GM04504 (cell line): ENCODE results near the gene TNIK.

Experiments
- DNase-seq: peaks from one replicate; pipeline ENCODE4 v3.0.0-alpha.2; 2012; ENCODE audit warnings: low read depth

Gene TNIK

DNA sequence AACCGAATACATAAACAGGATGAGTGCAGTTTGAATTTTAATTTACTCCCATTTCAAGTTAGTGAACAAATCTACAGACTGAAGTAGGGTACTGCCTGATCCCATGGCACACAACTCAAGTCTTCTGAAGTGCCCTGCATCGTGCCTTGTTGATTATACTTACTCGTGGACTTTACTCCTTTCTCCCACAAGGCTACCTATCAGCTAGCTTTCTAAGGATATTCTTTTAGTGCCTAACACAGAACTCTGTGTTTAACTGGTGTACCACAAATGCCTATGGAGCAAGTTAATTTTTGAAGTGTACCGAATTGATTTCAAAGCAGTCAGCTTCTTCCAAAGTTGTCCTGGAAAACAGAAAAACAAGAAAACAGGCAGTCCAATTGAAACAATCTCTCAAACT lies 119.8 kb downstream of the TNIK start:
- no peak for DNase-seq

DNA sequence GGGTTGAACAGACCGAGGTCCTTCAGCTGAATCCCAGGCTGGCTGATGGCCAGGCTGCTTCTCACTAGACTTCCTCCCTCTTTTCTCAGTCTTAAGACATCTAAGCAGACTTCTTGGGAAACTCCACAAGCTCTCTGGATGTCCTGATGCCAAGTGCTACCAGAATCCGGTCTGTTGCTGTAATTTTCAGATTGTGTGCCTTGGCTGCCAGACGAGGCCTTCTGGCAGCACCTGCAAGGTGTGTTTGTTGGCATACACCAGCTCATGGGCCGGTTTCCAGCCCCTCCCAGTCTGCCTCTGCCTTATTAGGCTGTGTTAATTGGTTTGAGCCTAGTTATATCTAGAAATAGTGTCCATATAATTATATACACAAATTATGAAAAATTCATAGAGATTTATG lies 120.6 kb downstream of the TNIK start:
- DNase-seq = no peak

DNA sequence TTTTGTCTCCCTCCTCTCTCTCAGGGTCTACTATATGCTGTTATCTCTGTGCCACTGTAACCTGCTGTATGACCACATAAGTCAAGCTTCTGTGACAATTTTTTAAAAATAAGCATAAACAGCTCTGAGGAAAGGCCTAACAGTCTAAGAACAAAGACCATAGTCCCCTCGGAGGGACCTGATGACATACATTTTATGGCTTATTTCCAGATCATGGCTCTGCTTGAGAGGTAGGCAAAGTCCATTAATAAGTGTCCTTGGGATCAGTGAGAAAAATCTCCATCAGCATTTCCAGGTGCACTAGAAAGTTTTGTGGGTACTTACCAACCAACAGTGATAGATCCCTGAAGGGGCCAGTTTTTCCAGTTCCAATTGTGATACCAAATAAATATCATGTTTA lies 123.8 kb downstream of the TNIK start:
- DNase-seq = no peak

DNA sequence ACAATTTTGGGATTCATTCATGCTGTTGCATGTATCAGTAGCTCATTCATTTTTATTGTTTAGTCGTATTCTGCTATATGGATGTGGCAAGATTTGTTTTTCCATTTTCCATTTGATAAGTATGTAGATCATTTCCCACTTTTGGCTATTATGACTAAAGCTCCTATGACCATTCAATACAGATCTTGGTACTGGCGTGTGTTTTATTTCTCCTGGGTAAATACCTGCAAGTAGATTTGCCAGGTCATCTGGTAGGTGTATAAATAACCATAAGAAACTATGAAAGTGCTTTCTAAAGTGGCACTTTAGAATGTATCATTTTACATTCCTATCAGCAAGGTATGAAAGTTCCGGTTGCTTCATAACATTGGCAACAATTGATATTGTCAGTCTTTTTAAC lies 124.6 kb downstream of the TNIK start:
- DNase-seq = no peak

DNA sequence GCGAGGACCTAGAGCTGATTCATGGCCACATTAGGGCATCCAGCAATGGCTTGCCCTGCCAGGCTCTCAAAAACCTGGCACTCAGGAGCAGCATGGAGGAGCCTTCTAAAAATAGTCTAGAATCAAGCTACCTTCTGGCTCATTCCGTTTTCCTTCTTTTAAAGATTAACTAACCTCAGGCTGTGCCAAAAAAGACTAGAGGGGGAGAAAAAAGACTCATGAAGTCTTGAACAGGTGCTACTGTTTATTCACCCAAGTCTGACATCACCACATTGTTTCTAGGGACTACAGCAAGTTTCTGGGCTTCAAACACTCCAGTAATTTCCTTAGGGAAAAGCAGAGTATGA lies 125.8 kb downstream of the TNIK start:
- DNase-seq = no peak

DNA sequence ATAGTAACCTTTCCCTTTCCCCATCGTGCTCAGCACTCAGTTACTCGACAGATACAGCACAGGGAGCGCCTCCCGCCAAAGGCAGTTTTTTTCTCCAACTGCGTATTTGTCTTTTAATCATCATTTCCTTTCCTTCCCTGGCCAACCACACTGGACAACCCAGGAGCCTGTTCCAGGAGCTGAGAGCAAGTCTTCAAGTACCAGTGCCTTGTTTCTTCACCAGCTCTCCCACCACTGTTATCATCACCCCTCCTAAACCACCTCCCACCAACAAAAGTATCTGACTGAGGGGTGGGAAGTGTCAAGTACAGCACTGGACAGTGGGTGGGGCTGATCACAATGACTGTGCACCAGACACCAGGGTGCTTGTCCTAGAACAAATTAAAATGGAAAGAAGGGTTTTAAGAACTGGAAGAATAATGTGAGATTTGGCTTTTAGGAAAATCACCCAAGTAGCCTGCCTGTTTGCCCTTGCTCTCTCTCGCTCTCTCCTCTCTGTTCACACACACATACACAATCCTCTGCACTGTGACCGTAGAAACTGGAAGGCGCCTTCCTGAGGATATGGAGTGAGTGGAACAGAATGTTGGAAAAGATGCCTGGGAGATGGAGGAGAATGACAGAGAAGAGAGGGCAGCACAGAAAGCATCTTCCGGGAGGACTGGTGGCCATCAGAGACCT lies 126.3 kb downstream of the TNIK start:
- DNase-seq = no peak

DNA sequence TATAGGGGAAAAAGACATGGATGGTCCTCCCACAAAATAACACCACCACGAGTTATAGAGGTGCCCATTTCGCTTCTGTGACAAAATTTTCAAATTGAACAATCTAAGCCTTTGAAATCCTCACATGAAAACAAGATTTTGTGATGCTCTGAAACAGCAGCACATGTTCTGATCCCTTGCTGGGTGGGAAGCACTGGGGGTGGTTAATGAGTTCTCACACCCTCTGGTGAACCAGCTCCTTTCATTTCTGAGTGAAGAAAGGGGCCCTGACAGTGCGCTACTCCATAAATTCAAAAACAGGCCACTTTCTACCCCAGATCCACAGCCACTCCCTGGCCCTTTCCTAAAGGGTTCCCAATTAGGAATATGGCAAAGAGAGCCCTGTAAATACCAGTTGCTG lies 129.3 kb downstream of the TNIK start:
- DNase-seq = no peak

DNA sequence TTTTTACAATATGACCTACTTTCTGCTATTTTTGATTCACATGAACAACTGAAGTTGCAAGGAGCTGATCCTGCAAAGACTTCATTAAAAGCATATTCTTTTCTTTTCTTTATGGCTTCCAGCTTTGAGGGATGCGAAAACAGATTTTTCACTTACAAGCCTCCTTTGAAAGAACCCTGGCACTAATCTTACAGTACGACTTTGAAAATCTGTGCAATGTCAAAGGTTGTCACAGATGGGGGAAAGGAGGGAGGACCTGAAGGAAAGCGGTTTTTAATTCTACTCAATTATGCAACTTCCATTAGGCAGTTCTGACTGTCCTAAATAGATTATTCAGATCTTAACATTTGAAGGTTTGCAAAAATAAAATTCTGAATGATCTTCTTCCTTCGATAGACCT lies 130.5 kb downstream of the TNIK start:
- DNase-seq = no peak

DNA sequence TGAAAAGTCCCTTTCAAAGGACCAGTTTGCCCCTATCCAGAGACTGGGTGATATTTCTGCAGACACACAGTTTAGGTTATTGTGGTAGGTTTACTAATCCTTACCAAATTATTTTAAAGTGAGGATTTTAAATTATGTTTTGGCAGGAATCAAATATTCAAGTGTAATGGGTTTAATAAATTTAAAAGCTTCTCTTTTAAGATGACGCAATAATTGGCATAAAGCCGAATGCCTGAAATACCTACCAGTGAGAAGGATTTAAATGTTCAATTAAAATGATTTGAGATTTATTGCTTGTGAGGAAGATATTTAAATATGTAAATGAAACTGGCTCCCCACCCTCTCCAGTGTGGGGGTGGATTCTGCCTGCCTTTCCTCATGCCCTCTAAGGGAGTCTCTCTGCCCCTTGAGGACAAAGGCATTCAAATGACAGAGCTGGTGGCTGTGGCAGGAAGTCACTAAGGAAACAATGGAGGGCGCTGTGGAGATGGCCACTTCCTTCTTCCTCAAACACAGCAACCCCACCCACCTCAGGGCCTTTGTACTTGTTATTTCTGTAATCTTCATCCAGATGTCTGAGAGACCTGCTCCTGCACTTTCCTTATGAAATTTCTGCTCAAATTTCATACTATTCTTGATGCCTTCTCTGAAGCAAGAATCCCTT lies 131.7 kb downstream of the TNIK start:
- no peak for DNase-seq

DNA sequence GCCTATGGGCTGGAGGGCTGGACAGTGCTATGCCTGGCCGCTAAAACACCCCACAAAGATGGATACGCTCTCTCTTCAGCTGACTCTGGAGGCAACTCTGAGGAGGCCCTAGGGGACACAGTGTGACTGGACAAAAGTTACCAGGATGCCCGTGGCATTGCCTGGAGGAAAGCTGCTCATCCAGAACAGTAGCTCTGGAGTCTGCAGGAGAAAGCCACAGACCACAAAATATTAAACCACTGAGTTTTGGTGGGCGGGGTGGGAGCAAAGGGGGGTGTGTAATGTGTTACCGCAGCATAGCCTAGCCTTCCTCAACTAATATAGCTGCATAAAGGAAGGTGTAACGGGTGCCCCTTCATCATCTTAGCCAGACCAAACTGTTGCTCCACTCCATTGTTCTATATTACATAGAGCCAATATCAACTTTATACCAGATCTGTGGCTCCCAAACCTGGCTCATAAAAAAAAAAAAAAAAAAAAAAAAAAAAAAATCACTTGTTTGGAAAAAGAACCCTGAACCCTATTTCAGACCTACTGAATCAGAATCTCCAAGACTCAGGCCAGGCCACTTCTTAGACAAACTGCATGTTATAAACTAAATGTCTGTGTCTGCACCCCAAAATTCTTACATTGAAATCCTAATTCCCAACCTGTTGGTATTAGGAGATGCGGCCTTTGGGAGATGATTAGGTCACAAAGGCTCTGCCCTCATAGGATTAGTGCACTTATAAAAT lies 132.6 kb downstream of the TNIK start:
- DNase-seq = no peak

DNA sequence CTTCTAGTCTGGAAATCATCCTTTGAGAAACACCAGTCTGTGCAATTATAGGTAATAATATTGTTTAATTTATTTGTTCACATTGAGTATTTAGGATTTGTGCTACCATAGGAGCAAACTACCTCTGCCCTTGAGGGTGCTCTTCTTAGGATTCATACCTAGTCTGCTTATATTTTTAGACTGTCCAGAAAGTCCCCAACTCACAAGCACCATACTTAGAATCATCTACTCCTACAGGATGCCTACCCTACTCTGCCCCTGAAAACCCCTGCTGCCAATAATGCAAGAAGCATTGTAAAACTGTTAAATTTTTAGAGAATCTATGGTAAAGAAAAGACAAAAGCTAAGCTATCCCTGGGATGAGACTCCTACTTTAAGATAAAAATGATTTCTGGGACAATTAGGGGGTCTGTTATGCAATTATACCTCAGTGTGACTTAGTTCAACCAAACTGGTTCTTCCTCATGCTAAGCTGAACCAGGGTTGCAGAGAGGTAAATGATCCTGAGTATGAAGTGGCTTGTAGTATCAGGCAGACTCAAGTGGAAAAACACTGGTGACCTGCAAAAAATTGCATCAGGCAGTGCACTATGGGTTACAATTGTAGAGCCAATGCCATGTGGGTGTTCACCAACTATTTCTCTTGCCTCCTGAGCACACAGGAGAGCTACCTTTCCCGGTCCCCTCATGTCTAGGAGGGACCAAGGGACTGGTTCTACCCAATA lies 133.3 kb downstream of the TNIK start:
- DNase-seq = no peak

DNA sequence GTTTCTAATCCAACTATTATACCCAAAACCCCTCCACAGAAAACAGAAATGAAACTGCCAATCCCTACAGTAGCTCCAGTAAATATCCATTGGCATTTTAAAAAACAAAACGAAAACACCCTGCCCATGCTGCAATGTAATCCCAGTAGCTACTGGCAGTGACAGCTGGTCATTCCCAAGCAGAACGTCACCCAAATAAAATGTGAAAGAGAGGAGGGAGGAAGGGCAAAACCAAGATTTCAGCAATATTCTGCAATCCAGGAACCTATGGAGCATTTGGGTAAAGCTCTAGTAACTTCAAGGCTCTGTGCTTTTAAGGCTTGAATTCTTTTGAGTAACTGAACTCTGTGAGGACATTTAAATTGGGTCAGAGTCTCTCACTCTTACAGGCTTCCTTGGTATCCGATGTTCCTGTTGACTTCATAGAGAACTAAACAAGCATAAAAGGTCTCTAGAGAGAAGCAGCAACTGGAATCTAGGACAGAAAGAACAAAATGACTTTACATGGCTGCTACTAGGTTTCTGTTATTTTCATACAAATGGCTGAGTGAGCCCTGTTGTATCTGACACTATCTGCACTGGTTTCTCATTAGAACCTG lies 136.2 kb downstream of the TNIK start:
- no peak for DNase-seq

DNA sequence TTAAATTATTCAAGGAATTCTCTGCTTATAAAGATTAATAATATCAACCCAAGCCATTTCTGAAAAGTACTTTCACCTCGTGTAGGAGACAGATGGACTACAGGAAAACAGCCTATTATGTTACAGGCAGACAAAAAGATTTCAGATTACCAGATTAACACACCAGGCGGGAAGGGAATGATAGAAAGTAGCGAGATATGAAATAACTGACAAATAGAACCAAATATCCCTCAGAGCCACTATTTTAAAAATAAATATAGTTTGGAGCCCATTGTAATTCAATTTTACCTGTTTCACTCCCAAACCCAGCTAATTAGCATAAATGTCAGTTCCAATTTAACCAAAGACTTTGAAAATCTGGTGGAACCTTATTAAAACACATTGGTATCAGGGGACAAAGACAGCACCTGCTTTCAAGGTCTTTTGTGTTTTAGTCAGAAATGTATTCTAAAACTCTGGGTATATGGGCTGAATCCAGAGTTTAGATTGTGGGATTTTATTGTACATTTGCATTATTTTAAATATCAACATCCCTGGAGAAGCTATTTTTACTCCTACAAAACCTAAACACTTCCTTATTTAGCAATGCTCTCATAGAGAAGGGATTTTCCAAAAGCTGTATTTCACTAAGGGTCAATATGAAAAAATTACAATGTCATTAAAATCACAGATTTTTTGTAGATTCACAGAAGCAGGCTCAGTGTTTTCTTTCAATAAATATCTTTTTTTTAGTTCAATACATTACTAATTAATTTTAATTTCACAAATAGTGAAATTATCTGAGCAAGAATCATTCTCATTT lies 138.4 kb downstream of the TNIK start:
- no peak for DNase-seq

DNA sequence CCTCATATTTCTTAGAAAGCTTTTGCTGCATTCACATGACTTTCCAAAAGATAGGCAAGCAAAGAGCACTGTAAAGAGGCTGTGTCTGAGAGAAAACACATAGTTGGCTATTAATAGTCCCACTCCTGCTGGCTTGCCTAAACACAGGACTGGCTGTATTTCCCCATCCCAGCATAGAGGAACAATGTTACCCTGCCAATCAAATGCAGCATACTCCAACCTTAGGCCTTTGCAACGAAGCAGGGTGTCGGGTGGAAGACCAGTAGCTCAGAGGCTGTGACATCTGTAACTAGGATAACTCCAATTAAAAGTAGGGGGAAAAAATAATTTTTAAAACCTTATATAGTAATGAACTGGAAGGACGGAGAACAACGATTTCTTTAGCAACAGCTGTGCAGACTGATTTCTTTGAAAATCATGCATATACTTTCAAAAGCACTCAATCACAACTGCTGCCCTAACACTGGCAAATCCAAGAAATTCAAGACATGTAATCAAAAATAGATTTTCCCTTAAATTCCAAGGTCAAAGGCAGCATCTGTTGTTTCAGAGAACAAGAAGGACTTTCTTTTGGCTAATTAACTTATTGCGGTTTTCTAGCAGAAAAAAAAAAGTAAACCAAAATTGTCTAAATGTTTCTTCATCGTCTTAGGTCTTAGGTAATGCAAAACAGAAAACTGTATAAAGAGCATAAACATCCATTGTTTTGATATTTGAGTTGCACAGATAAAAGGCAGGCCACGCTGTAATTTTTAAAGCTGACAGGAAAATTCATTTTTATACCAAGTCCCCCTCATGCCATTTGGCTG lies 139.3 kb downstream of the TNIK start:
- DNase-seq = no peak

DNA sequence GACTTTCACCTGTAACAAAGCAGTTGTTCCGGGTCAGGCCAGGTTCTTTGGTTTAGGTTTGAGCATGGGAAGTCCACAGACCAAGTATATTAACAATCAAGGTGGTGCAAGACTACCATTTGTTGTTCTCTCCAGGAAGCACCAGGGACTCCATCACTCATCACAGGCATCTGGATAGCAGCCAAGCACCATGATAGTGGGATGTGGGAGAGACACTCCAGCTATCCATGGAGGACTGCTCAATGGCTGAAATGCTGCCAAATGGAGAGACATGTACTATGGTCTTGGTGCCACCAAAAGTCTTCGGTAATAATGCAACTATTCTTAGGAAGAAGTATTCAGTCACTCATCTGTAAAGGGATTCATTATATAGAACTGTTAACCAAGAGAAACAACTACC lies 143.0 kb downstream of the TNIK start:
- no peak for DNase-seq

DNA sequence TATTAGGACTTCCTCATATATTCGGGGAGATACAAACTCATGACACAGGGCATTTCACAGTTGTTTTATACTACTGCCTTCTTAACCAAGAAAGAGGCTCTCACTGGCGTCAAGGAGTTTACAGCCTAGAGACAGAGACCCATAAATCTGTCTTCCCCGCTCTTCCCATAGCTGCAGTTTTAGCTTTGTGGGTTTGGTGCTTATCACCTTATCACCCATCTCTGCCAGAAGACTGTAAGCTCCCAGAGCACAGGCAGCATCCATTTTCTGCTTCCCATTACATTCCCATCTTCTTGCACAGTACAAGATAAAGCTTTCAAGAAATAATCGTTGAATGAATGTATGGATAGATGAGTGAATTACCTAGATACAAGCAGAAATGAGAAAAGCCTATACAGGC lies 144.3 kb downstream of the TNIK start:
- no peak for DNase-seq

DNA sequence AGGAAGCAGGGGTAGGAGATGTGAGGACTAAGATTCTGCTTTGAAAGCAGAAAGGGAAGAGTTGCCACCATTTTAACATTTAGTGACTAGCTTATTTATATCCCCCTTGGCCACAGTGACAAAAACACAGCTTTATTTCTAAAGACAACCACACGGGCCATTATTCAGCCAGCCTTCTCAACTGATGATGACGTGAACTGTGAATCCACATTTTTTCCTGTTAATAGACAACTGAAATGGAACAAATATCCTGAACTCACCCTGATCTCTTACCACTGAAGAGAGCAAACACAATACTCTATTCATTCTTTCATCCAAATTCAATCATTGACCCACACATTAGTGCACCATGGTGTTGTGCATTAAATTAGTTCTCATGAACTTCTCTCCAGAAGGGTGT lies 145.1 kb downstream of the TNIK start:
- DNase-seq = no peak

DNA sequence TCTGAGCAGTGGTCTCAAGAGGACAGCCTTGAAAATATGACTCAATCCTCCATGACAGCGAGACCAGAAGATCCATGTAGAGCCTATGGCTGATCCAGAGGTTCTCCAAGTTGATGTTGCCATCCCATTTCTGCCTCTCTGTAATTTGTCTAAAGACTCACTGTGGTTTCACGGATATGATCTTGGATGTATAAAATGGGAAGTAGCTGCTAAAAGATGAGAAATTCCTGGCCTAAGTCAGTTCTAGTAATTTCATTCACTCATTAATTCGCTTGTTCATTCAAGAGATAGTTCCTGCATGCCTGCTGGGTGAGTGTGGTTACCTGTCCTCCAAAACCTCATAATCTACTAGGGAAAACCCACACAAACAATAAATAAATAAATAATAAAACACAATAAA lies 145.9 kb downstream of the TNIK start:
- DNase-seq = no peak

DNA sequence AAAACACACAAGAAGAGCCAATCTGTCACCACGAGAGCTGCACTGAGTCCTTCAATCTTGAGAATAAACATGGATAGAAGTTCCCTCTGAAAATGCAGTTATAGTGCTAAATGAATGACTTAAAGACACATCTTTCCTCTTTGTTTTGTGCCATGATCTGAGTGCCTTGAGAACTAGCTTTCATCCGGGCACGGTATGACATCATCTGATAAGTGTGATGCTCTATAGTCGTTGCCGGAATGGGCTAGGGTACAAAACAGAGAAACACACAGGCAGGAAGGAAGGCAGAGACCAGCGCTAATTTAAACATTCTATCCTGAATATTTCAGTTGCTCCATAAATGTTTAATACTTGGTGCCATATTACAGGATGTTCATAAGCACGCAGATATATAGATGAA lies 146.5 kb downstream of the TNIK start:
- DNase-seq = no peak

DNA sequence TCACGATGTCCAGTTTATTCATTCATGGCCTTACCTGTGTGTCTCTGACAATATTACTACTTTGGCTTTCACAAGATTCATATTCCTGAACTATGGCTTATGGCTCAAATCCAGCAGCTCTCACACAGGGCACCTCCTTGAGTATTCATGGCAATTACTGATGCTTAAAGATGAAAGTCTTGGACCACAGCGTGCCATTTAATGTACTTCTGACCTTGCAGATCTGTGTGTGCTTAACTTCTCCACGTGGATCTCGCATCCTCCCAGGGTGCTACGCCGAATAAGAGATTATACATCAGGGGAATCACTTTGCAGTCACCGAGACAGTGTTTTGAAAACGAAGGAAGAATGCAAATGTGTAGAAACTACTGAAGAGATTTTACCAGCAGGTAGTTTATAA lies 147.5 kb downstream of the TNIK start:
- DNase-seq = no peak

DNA sequence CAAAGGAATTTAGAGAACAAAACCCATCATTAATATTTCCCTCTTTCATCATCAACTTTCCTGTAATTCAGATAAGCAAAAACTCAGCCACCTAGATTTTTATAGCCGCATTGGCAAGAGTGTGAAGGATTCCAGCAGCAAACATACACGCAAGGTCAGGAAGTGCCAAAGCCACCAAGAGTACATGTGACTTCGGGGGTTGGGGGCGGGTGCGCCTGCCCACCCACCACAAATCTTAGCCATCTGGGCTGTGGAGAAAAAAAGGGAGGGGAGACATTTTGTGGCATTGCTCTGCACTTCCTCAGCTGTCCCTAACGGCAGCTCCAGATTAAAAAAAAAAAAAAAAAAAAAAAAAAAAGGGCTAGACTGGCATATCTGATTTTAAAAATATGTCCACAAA lies 148.4 kb downstream of the TNIK start:
- no peak for DNase-seq
